Measurements from ENCODE around the gene GLS. TPM values are rescaled to one million over a fixed set of nuclear protein-coding genes. Genes with fewer than 3 reads are reported as not detected.

Gene GLS
- total and polyA plus RNA-seq, 2 of the 13 experiments (the other 11 are each of a cell fraction or from before 2014, with no cell fraction given) = 78.6 to 183 TPM

DNA sequence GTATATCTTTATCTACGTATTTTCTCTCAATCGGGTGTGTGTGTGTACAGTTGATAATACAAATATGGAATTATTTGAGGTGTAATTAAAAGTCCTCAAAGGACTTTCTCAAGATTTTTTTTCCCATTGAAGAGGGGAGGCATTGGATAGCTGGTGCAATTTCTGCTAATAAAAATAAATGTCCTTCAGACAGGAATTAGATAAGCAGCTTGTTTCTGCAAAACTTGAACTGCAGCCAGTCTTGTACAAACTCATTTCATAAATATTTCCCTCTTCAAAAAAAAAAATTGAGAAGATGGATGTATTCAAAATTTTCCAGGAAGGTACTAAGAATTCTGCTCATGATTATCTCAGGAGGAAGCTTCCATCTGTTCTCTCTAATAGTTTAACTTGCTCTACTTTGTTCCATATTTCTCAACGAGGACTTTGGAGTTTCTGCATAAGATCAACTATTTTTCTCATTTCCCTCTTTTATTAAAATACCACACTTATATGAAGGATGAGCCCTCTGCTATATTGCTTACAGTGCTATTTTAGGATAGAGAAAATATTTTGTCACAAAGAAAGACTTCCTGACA, 33.0 kb upstream of the GLS start:
- TF ChIP-seq RCOR2 (CRISPR knock-in tag; IDR thresholded peaks at IDR 0.05) (no peak), MAFF (IDR thresholded peaks at IDR 0.05; ENCODE audit: low read depth, low read length) (0 out of 2 replicates have a peak, but pooled peaks have one; percentile 3), MAFK (conservative IDR thresholded peaks at IDR 0.05 in 1 of 2, IDR thresholded peaks at IDR 0.05 in 1 of 2; ENCODE audit: low read length in 2 of 2) (peak in 1 of 2 experiments; percentile 66; a peak in 3 of 4 replicates), SNAPC2 (CRISPR knock-in tag; IDR thresholded peaks at IDR 0.05) (no peak)
- TF ChIP-seq, protein P1, sequence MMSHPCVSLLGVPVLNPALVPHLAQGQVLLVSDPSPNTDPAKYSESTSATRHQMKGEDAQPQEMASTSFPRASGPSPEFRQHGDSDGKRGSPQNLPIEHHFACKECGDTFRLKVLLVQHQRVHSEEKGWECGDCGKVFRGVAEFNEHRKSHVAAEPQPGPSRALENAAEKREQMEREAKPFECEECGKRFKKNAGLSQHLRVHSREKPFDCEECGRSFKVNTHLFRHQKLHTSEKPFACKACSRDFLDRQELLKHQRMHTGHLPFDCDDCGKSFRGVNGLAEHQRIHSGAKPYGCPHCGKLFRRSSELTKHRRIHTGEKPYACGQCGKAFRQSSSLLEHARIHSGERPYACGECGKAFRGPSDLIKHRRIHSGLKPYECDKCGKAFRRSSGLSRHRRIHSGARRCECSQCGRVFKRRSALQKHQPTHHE (CRISPR knock-in tag; IDR thresholded peaks at IDR 0.05; ENCODE audit: borderline replicate concordance) = no peak
- POLR2A ChIA-PET = no interaction called here
- no peak overlapping the region for H3K4me2 ChIP-seq (ENCODE audit: low read depth, low read length)
- H3K36me3 ChIP-seq (replicated peaks in 1 of 2; ENCODE audit: control insufficient read depth in 1 of 2, insufficient read depth in 2 of 2, low read length in 2 of 2) = no peaks in the 10 kb centered on the region
- no peaks in the 10 kb centered on the region for H4K20me1 ChIP-seq (ENCODE audit: insufficient read depth, low read length)
- in situ Hi-C loops (cut with HindIII; ENCODE audit: extremely low pct_ligation_motif_present, low pct_unique_long_range_greater_than_20kb) (no loop called here), intact Hi-C loops (cut with micrococcal nuclease; ENCODE audit: unreplicated experiment) (loop anchor here (2.0 kb wide), 1 partner anchor 35 kb away; no protein-coding TSS in a partner anchor)
- no peak overlapping the region for H3K9ac ChIP-seq (ENCODE audit: insufficient read depth, low read depth, low read length)
- H3K79me2 ChIP-seq (ENCODE audit: insufficient read depth, low read length) = no peaks in the 10 kb centered on the region
- 29% methylated on average over 3 of the region's 3 CpGs for WGBS (ENCODE audit: low lambda C conversion rate)
- H3K27me3 ChIP-seq (ENCODE audit: control insufficient read depth in 1 of 2, insufficient read depth in 2 of 2, low read length in 2 of 2) = no peaks in the 10 kb centered on the region
- no peaks in the 10 kb centered on the region for H3K9me3 ChIP-seq (ENCODE audit: low read length)
- DNase-seq (ENCODE audit: low spot score) (no peak), ATAC-seq (no peak), FAIRE-seq (no peak)
- CTCF ChIA-PET (ENCODE audit: low intra/inter-chr PET ratio, low total read pairs) = no interaction called here
- H3K4me3 ChIP-seq (replicated peaks in 1 of 3; ENCODE audit: insufficient read depth in 1 of 3, low read depth in 2 of 3, low read length in 3 of 3) = no peak overlapping the region
- H3K4me1 ChIP-seq (ENCODE audit: insufficient read depth, low read length) = peaks cover 9% of the 10 kb centered on the region
- H2AFZ ChIP-seq (ENCODE audit: low read length) = no peak overlapping the region
- no TSS peak for BruUV-seq (replicated peaks)
- H3K27ac ChIP-seq (ENCODE audit: extremely low read length, insufficient read depth, low read length) = no peak overlapping the region

DNA sequence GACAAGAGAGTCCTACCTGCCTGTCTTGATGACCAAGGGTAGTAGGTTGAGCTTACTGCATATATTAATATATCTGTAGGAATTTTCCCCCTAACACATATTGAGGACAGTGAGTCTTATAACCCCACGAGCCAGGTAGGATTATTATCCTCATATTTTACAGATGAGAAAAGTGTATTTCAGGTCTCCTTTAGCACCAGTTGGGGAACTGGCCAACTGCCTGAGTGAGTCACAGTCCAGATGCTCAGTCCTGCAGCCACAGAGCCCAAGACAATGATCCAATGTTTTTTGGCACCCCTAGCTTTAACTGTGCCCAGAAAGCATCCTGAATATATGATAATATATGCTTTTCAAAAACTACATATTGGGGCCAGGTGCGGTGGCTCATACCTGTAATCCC, 30.8 kb upstream of the GLS start:
- DNase-seq (ENCODE audit: low spot score) = no peak
- ChIA-PET CTCF (ENCODE audit: low intra/inter-chr PET ratio, low total read pairs) (interaction anchor here (2.6 kb wide), 1 partner anchor 68 kb away, joined by 22 read pairs; no protein-coding TSS in a partner anchor), POLR2A (interaction anchor here (1.1 kb wide), 1 partner anchor 41 kb away, joined by 7 read pairs; no protein-coding TSS in a partner anchor)
- in situ Hi-C loops (cut with HindIII; ENCODE audit: extremely low pct_ligation_motif_present, low pct_unique_long_range_greater_than_20kb) = loop anchor here (5.0 kb wide), 1 partner anchor 67 kb away; no protein-coding TSS in a partner anchor
- Histone ChIP-seq H3K4me1 (ENCODE audit: insufficient read depth, low read length) (peaks cover 17% of the 10 kb centered on the region), H3K27me3 (ENCODE audit: control insufficient read depth in 1 of 2, insufficient read depth in 2 of 2, low read length in 2 of 2) (no peaks in the 10 kb centered on the region), H3K9ac (ENCODE audit: insufficient read depth, low read depth, low read length) (no peak overlapping the region), H3K27ac (ENCODE audit: extremely low read length, insufficient read depth, low read length) (no peak overlapping the region), H4K20me1 (ENCODE audit: insufficient read depth, low read length) (no peaks in the 10 kb centered on the region), H3K9me3 (ENCODE audit: low read length) (no peaks in the 10 kb centered on the region), H3K4me2 (ENCODE audit: low read depth, low read length) (no peak overlapping the region), H3K36me3 (replicated peaks in 1 of 2; ENCODE audit: control insufficient read depth in 1 of 2, insufficient read depth in 2 of 2, low read length in 2 of 2) (no peaks in the 10 kb centered on the region), H2AFZ (ENCODE audit: low read length) (no peak overlapping the region), H3K79me2 (ENCODE audit: insufficient read depth, low read length) (no peaks in the 10 kb centered on the region), H3K4me3 (replicated peaks in 1 of 3; ENCODE audit: insufficient read depth in 1 of 3, low read depth in 2 of 3, low read length in 3 of 3) (no peak overlapping the region)
- 55% methylated on average over 2 of the region's 2 CpGs for WGBS (ENCODE audit: low lambda C conversion rate)
- no TSS peak for BruUV-seq (replicated peaks)
- intact Hi-C loops (cut with micrococcal nuclease; ENCODE audit: unreplicated experiment) = loop anchor here (1.0 to 10.0 kb wide), 2 partner anchors 34 to 185 kb away; no protein-coding TSS in a partner anchor
- no peak for ATAC-seq
- FAIRE-seq = no peak
- TF ChIP-seq ZC3H13 (CRISPR knock-in tag; IDR thresholded peaks at IDR 0.05) (no peak), RBM22 (optimal IDR thresholded peaks at IDR 0.05; ENCODE audit: low read length) (no peak), SMYD3 (CRISPR knock-in tag; IDR thresholded peaks at IDR 0.05) (no peak), ZNF557 (CRISPR knock-in tag; IDR thresholded peaks at IDR 0.05) (no peak), ETV5 (CRISPR knock-in tag; IDR thresholded peaks at IDR 0.05; ENCODE audit: borderline replicate concordance) (no peak), CBX1 (IDR thresholded peaks at IDR 0.05; ENCODE audit: low read depth) (no peak), MAFK (conservative IDR thresholded peaks at IDR 0.05 in 1 of 2, IDR thresholded peaks at IDR 0.05 in 1 of 2; ENCODE audit: low read length in 2 of 2) (no peak), PRPF4 (IDR thresholded peaks at IDR 0.05; ENCODE audit: low read depth, low read length, poor library complexity, severe bottlenecking) (no peak)

Measured in HepG2 (cell line).